PFSK-1 (cell line): Measurements from ENCODE around the gene CNTNAP5.

Experiments
- FOXP2 ChIP-seq: optimal IDR thresholded peaks from 2 replicates; pipeline ENCODE3; 2011; ENCODE audit warnings: borderline replicate concordance, control low read depth, inconsistent platforms; ENCODE audit not compliant: insufficient read depth; ENCODE audit errors: extremely low read length, extremely low read depth
- POLR2AphosphoS5 ChIP-seq: IDR thresholded peaks from 2 replicates; pipeline ENCODE4 v1.6.1; 2012; ENCODE audit warnings: low read depth, mild to moderate bottlenecking, control low read depth, low read length, moderate library complexity
- REST ChIP-seq, 2 experiments: IDR thresholded peaks; 2 replicates each; pipeline versions ENCODE4 v1.6.1 to v1.8.0; 2011 to 2012; ENCODE audit warnings: low read depth in 2 of 2, low read length in 2 of 2, control low read depth in 1 of 2, inconsistent platforms in 1 of 2, mild to moderate bottlenecking in 1 of 2, moderate library complexity in 1 of 2; ENCODE audit not compliant: insufficient read depth in 1 of 2
- SIN3A ChIP-seq: IDR thresholded peaks from 2 replicates; pipeline ENCODE4 v1.6.1; 2012; ENCODE audit warnings: mild to moderate bottlenecking, low read length, moderate library complexity, borderline replicate concordance; ENCODE audit not compliant: insufficient read depth
- TAF1 ChIP-seq: IDR thresholded peaks from 2 replicates; pipeline ENCODE4 v1.6.1; 2012; ENCODE audit warnings: low read length, control low read depth, borderline replicate concordance; ENCODE audit not compliant: insufficient read depth

Gene CNTNAP5

GRCh38 chr2:124520953-124521352, 495.9 kb downstream of the CNTNAP5 start:
- no peak for TF ChIP-seq FOXP2
- no peak for TF ChIP-seq SIN3A
- TF ChIP-seq TAF1: no peak
- no peak for TF ChIP-seq REST (IDR thresholded peaks at IDR 0.05; ENCODE audit: insufficient read depth in 1 of 2, low read depth in 2 of 2, low read length in 2 of 2)
- TF ChIP-seq POLR2AphosphoS5: no peak

GRCh38 chr2:124523096-124523495, 498.0 kb downstream of the CNTNAP5 start:
- no peak for TF ChIP-seq SIN3A
- TF ChIP-seq TAF1: no peak
- no peak for TF ChIP-seq POLR2AphosphoS5
- no peak for TF ChIP-seq FOXP2
- TF ChIP-seq REST (IDR thresholded peaks at IDR 0.05; ENCODE audit: insufficient read depth in 1 of 2, low read depth in 2 of 2, low read length in 2 of 2): no peak

GRCh38 chr2:124524155-124524915, 499.2 kb downstream of the CNTNAP5 start:
- no peak for TF ChIP-seq SIN3A
- TF ChIP-seq POLR2AphosphoS5: no peak
- no peak for TF ChIP-seq TAF1
- no peak for TF ChIP-seq FOXP2
- no peak for TF ChIP-seq REST (IDR thresholded peaks at IDR 0.05; ENCODE audit: insufficient read depth in 1 of 2, low read depth in 2 of 2, low read length in 2 of 2)

- TF ChIP-seq FOXP2: no peak
- TF ChIP-seq TAF1: no peak
- TF ChIP-seq POLR2AphosphoS5: no peak
- no peak for TF ChIP-seq SIN3A
- TF ChIP-seq REST (IDR thresholded peaks at IDR 0.05; ENCODE audit: insufficient read depth in 1 of 2, low read depth in 2 of 2, low read length in 2 of 2): no peak
Observed at GRCh38 chr2:124526221-124526620, 501.1 kb downstream of the CNTNAP5 start.

- TF ChIP-seq FOXP2 (no peak), REST (IDR thresholded peaks at IDR 0.05; ENCODE audit: insufficient read depth in 1 of 2, low read depth in 2 of 2, low read length in 2 of 2) (no peak), TAF1 (no peak), SIN3A (no peak), POLR2AphosphoS5 (no peak)
Observed at GRCh38 chr2:124530203-124530602, 505.1 kb downstream of the CNTNAP5 start.
